HepG2 (cell line): ENCODE results near the gene METRN. TPM values are rescaled to one million over a fixed set of nuclear protein-coding genes. Genes with fewer than 3 reads are reported as not detected.

ENCODE experiments used
- ATF6 ChIP-seq: sonication (generic); formaldehyde crosslinking; conservative IDR thresholded peaks from 2 replicates; pipeline ENCODE4 v1.4.0; 2020; ENCODE audit warnings: missing genetic modification reagents
- ATRX ChIP-seq: sonication (generic); formaldehyde crosslinking; IDR thresholded peaks from 2 replicates; pipeline ENCODE4 v1.4.0; 2020; ENCODE audit warnings: missing genetic modification reagents, borderline replicate concordance
- BCL3 ChIP-seq: sonication (generic); formaldehyde crosslinking; IDR thresholded peaks from 2 replicates; pipeline ENCODE4 v1.5.1; 2020; ENCODE audit warnings: mild to moderate bottlenecking, missing genetic modification reagents, moderate library complexity
- FOSL2 ChIP-seq: sonication (generic); formaldehyde crosslinking; IDR thresholded peaks from 2 replicates; pipeline ENCODE4 v1.4.0; 2020; ENCODE audit warnings: missing genetic modification reagents
- GTF2F1 ChIP-seq: fragments of 150-350 bp; IDR thresholded peaks from 2 replicates; pipeline ENCODE4 v1.6.1; 2014; ENCODE audit warnings: low read length
- HES4 ChIP-seq: sonication (generic); formaldehyde crosslinking; IDR thresholded peaks from 2 replicates; pipeline ENCODE4 v1.9.0; 2021; ENCODE audit warnings: mild to moderate bottlenecking, missing genetic modification reagents, borderline replicate concordance
- HMGXB4 ChIP-seq, 2 experiments: sonication (generic) in 1 of 2; formaldehyde crosslinking in 1 of 2; IDR thresholded peaks; 2 replicates each; pipeline versions ENCODE4 v1.4.0 to v1.6.1; 2018 to 2020; ENCODE audit warnings: missing genetic modification reagents in 2 of 2, borderline replicate concordance in 1 of 2, low read depth in 1 of 2, mild to moderate bottlenecking in 1 of 2, missing biosample characterization in 1 of 2
- HOXA7 ChIP-seq: sonication (generic); formaldehyde crosslinking; IDR thresholded peaks from 2 replicates; pipeline ENCODE4 v1.8.1; 2022; ENCODE audit warnings: mild to moderate bottlenecking, missing genetic modification reagents, moderate library complexity
- JDP2 ChIP-seq: sonication (generic); formaldehyde crosslinking; IDR thresholded peaks from 2 replicates; pipeline ENCODE4 v1.8.1; 2022; ENCODE audit warnings: missing genetic modification reagents, borderline replicate concordance
- MEIS2 ChIP-seq: sonication (generic); formaldehyde crosslinking; IDR thresholded peaks from 2 replicates; pipeline ENCODE4 v1.9.0; 2021; ENCODE audit warnings: mild to moderate bottlenecking, missing genetic modification reagents
- NR1H2 ChIP-seq: sonication (generic); formaldehyde crosslinking; IDR thresholded peaks from 2 replicates; pipeline ENCODE4 v1.8.1; 2022; ENCODE audit warnings: low read depth, missing genetic modification reagents, borderline replicate concordance
- POLR2A ChIP-seq, 2 experiments: IDR thresholded peaks; 2 replicates each; pipeline ENCODE4 v1.6.1; 2011; ENCODE audit warnings: low read depth in 2 of 2, low read length in 2 of 2, mild to moderate bottlenecking in 1 of 2, moderate library complexity in 1 of 2; ENCODE audit not compliant: insufficient read depth in 1 of 2
- POLR2AphosphoS2 ChIP-seq: IDR thresholded peaks from 2 replicates; pipeline ENCODE4 v1.6.1; 2011; ENCODE audit warnings: low read depth, low read length, improper control_type of control experiment
- SRY ChIP-seq: sonication (generic); formaldehyde crosslinking; IDR thresholded peaks from 2 replicates; pipeline ENCODE4 v1.8.0; 2022; ENCODE audit warnings: mild to moderate bottlenecking, missing genetic modification reagents
- TERF1 ChIP-seq: sonication (generic); formaldehyde crosslinking; IDR thresholded peaks from 2 replicates; pipeline ENCODE4 v1.8.0; 2022; ENCODE audit warnings: mild to moderate bottlenecking, missing genetic modification reagents, moderate library complexity
- ZFP82 ChIP-seq: sonication (generic); formaldehyde crosslinking; IDR thresholded peaks from 2 replicates; pipeline ENCODE4 v1.5.1; 2020; ENCODE audit warnings: mild to moderate bottlenecking, missing genetic modification reagents, borderline replicate concordance
- ZNF331 ChIP-seq: sonication (generic); formaldehyde crosslinking; IDR thresholded peaks from 2 replicates; pipeline ENCODE4 v1.4.0; 2020; ENCODE audit warnings: missing genetic modification reagents
- ZNF33B ChIP-seq: sonication (generic); formaldehyde crosslinking; IDR thresholded peaks from 2 replicates; pipeline ENCODE4 v1.5.1; 2020; ENCODE audit warnings: mild to moderate bottlenecking, missing genetic modification reagents
- ZNF350 ChIP-seq: sonication (generic); formaldehyde crosslinking; IDR thresholded peaks from 2 replicates; pipeline ENCODE4 v1.4.0; 2020; ENCODE audit warnings: mild to moderate bottlenecking, low read depth, missing genetic modification reagents, borderline replicate concordance
- ZNF598 ChIP-seq: sonication (generic); formaldehyde crosslinking; IDR thresholded peaks from 2 replicates; pipeline ENCODE4 v1.5.1; 2020; ENCODE audit warnings: mild to moderate bottlenecking, missing genetic modification reagents, borderline replicate concordance
- ZNF607 ChIP-seq: sonication (generic); formaldehyde crosslinking; IDR thresholded peaks from 2 replicates; pipeline ENCODE4 v1.5.1; 2020; ENCODE audit warnings: missing genetic modification reagents, mild to moderate bottlenecking, borderline replicate concordance
- ZNF773 ChIP-seq: sonication (generic); formaldehyde crosslinking; IDR thresholded peaks from 2 replicates; pipeline ENCODE4 v1.4.0; 2020; ENCODE audit warnings: missing genetic modification reagents, borderline replicate concordance
- ZNF83 ChIP-seq: sonication (generic); formaldehyde crosslinking; IDR thresholded peaks from 2 replicates; pipeline ENCODE4 v1.4.0; 2020; ENCODE audit warnings: missing genetic modification reagents, mild to moderate bottlenecking, borderline replicate concordance
- polyA plus RNA-seq, 8 experiments: library from polyadenylated mRNA; depleted of rRNA in 3 of 8; stranded (reverse) in 7 of 8; unstranded in 1 of 8; fragments of >200 nt; fragmentation: Illumina TruSeq in 4 of 8; extraction: Trizol in 4 of 8; gene quantifications; 2 replicates each; pipeline versions ENCODE4 v1.2.1 to v1.2.3, GENCODE V29; 2011 to 2016; ENCODE audit warnings: low read depth in 4 of 8, missing spikeins in 1 of 8, mixed read lengths in 1 of 8; ENCODE audit not compliant: insufficient read depth in 1 of 8
- total RNA-seq, 5 experiments: library from RNA; depleted of rRNA; stranded (reverse); fragments of >200 nt; fragmentation: Illumina TruSeq; extraction: Trizol; gene quantifications; 2 replicates each; pipeline ENCODE4 v1.2.3, GENCODE V29; 2016; ENCODE audit warnings: low read depth in 1 of 5

The METRN gene
- total and polyA plus RNA-seq, 2 of the 13 experiments (the other 11 are each of a cell fraction or from before 2014, with no cell fraction given): 25.5 to 46.1 TPM

- TF ChIP-seq HMGXB4 (CRISPR knock-in tag; IDR thresholded peaks at IDR 0.05; ENCODE audit: borderline replicate concordance in 1 of 2, low read depth in 1 of 2) (0 out of 4 replicates have a peak, but pooled peaks of 1 of the 2 experiments have one; percentile 12), ZNF33B (no peak), JDP2 (CRISPR knock-in tag) (no peak), SRY (CRISPR knock-in tag) (peak; percentile 65; the same call in 1 of the 2 replicates), HOXA7 (no peak), POLR2A (IDR thresholded peaks at IDR 0.05; ENCODE audit: insufficient read depth in 1 of 2, low read depth in 2 of 2, low read length in 2 of 2) (peak; percentile 48 to 73; a peak in 3 of 4 replicates), MEIS2 (peak; percentile 49; the same call in 1 of the 2 replicates), ZNF350 (CRISPR knock-in tag) (no peak), GTF2F1 (no peak), ZNF773 (CRISPR knock-in tag) (0 out of 2 replicates have a peak, but pooled peaks have one; percentile 76), ZFP82 (CRISPR knock-in tag) (no peak), TERF1 (CRISPR knock-in tag) (no peak), ZNF331 (CRISPR knock-in tag) (no peak), BCL3 (CRISPR knock-in tag) (no peak), FOSL2 (CRISPR knock-in tag) (peak; percentile 14; the same call in 1 of the 2 replicates), NR1H2 (CRISPR knock-in tag) (no peak), ZNF83 (peak; percentile 37; the same call in 1 of the 2 replicates), POLR2AphosphoS2 (no peak), HES4 (CRISPR knock-in tag) (peak; percentile 75; the same call in 1 of the 2 replicates), ZNF607 (0 out of 2 replicates have a peak, but pooled peaks have one; percentile 62), ATRX (CRISPR knock-in tag) (no peak), ZNF598 (CRISPR knock-in tag) (no peak), ATF6 (CRISPR knock-in tag) (no peak)
Observed at GRCh38 chr16:679814-680624, 34.9 kb upstream of the METRN start, which contains the start of gene STUB1 (continued).
